HG02759 (cell line): ENCODE data around the gene KIAA0753.
A peak's percentile ranks its signal among the peaks of the same experiment; 100 is the strongest.

Source experiments
- ATAC-seq: cut with Tn5 transposase; IDR thresholded peaks from one replicate; pipeline ENCODE4 v1.9.1; 2021; ENCODE audit warnings: mild to moderate bottlenecking, moderate library complexity; ENCODE audit not compliant: unreplicated experiment

KIAA0753 gene

GRCh38 chr17:6551869-6552531, 88.5 kb downstream of the KIAA0753 start:
- no peak for ATAC-seq

DNA sequence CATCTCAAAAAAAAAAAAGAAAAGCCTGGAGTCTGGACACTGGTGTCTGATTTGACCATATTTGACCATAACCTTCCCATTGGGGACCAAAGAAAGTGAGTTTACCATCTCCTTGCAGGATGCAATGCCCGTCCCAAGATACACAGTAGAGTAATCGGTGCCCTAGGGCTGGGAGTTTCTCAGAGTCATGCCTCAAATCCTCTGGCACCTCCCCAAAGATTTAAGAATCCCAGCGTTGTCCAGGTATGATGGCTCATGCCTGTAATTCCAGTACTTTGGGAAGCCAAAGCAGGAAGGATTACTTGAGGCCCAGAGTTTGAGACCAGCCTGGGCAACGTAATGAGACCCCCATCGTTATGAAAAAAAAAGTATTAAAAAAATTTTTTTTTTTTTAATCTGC, 89.2 kb downstream of the KIAA0753 start:
- no peak for ATAC-seq

GRCh38 chr17:6549384-6550036, 91.0 kb downstream of the KIAA0753 start:
- no peak for ATAC-seq

DNA sequence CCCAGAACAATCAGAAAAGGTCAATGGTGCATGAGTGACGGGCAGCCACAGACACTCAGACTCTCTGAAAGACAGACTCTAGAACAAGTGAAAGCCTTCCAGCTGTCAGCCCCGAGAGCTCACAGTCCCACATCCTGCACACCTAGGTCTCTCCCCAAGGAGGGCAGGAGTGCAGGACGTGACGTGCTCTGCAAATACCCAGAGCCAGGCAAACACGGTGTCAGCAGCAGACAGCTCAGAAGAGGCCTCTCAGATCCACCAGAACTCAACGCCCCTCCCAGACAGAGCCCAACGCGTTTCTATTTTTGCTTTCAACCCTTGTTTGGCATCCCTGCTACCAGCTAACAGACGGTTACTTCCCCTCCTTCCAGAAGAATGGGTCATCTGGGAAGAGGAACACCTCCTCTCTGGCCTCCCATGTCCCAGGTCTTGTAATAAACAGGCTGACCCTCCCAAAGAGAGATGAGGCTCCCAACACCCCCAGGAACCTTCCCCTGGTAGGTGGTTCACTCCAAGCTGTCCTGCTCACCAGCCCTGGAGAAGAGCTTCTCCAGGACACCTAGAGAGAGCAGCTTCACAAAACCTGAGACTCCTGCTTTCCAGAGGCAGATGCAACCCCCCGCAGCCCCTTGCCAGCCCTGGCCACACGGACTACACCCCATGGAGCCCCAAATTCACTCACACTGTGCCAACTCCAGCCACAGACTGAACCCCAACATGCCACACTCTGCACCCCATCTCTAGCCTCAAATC, 91.8 kb downstream of the KIAA0753 start:
- peak; percentile 68 for ATAC-seq

GRCh38 chr17:6548034-6548433, 92.5 kb downstream of the KIAA0753 start:
- no peak for ATAC-seq

DNA sequence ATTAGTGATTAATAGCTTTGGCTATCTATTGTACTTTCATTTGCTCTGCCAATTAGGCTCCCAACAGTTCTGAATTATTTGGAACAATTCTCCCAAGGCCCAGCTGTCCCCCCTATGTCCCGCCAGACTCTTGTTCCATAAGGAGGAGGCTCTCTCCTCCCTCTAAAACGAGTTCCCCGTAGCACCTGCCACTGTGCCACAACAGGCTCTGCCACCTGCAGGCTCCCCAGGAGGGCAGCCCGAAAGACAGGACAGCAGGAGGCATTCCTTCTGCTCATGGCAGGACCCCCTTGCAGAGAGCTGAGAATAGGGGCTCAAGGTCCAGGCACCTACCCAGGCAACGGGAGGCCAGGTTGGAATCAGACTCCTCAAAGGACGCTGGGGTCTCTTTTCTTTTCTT, 93.2 kb downstream of the KIAA0753 start:
- no peak for ATAC-seq

GRCh38 chr17:6546069-6546718, 94.3 kb downstream of the KIAA0753 start:
- ATAC-seq: no peak

DNA sequence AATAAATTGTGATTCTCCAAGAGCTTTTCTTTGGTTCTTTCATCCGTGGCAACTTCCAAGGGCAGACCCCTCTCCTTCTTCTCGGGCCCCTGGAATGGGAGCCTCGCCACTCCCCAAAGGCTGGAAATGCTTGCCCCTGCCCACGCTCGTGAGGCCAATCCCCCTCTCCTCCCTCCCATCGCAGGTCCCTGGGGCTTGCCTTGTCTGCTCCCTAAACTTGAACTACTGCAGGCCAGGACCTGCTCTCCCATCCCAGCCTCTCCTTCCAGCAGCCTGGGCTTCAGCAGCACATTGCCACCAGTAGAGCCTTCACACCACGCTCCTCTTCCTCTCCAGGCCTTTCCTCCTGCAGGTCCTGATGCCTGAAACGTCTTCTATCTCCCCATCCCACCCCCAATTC, 95.2 kb downstream of the KIAA0753 start:
- ATAC-seq: no peak

- no peak for ATAC-seq
Measured at GRCh38 chr17:6544011-6544370, 96.5 kb downstream of the KIAA0753 start.

DNA sequence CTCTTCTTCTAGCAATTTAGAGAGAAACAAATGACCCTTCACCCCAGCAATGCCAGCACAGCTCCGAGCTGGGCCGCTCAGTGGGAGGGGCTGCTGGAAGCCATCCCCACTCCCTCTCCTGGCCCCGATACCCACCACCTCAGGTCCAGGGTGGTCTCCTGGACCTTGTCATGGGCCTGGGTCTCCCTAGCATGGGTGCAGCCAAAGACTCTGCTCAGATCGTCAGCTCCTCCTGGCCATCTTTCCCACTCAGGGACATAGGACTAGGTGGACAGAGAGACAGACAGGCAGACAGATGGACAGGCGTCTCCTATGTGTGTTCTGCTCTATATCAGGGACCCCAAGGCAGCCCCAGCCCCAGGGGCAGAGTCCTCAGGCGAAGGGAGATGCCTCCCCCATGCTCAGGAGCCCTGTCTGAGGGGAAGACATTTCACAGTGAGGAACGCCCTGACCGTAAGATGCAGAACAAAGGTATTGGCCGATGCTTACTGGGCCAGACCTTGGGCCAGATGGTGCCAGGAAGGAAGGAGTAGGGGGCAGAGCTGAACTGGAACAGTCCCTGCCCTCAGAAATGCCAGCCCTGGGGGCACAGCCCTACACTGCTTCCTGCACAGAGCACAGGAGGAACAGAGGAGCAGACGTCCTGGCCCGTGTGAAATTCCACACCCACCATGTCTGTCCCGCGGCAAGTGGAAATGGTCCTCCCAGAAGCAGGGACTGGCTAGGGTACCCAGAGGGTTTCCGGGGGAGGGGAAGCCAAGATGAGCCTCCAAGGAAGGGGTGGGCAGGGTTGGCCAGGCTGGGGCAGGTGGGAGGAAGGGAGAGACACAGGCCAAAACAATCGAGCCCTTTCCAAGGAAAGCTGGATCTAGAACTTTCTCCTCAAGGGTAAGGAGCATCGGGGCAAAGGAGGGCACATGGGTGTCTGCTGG, 97.2 kb downstream of the KIAA0753 start:
- no peak for ATAC-seq

DNA sequence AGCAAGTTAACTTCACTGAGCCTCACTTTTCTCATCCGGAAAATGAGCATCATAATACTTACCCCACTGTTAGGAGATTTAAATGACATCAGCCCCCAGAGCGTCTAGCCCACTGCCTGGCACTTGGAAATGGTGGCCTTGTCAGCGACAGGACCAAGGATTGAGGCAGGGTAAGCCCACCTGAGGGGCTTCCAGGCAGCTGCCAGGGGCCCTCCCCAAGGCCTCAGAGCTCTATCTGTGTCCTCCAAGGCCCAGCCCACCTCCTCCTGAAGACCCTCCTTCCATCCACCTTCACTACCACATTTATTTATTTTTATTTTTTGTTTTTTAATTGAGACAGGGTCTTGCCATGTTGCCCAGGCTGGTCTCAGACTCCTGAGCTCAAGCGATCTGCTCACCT, 97.9 kb downstream of the KIAA0753 start:
- no peak for ATAC-seq

DNA sequence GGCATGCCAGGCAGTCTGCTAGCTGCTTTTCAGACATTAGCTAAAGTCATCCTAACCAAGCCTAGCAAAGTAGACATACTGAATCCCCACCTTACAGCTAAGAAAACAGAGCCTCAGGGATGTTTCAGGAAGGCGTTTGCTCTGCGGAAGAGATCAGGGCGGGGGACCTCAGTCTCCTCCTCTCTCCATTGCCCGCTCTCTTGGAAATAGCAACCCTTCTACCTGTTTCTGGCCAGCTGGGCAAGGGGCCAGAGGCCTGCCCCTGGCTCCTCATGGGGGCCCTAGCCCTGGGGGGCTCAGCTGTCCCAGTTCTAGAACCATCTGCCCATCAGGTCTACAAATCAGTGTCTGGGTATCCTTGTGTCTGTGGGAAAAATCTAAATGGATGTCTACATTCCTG, 98.6 kb downstream of the KIAA0753 start:
- ATAC-seq: no peak

GRCh38 chr17:6539871-6540270, 100.6 kb downstream of the KIAA0753 start:
- ATAC-seq: no peak

- no peak for ATAC-seq
Measured at GRCh38 chr17:6536566-6537065, 103.9 kb downstream of the KIAA0753 start.

GRCh38 chr17:6536053-6536452, 104.5 kb downstream of the KIAA0753 start:
- no peak for ATAC-seq

GRCh38 chr17:6534846-6535514, 105.5 kb downstream of the KIAA0753 start:
- ATAC-seq: no peak

DNA sequence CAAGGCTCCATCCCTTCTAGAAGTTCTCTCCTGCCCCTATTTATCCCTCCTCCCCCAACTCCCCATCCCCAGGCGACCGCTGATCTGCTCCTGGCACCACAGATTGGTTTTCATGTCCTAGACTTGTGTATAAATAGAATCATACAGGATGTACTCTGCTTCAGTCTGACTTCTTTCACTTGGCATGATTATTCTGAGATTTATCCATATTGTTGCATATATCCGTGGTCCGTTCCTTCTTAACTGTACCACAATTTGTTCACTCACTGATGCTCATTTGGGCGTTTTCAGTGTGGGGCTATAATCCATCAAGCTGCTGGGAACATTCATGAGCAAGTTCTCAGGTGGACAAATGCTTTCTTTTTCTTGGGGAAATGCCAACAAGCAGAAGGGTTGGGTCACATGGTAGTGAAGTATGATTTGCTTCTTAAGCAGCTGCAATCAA, 108.0 kb downstream of the KIAA0753 start:
- ATAC-seq: no peak

DNA sequence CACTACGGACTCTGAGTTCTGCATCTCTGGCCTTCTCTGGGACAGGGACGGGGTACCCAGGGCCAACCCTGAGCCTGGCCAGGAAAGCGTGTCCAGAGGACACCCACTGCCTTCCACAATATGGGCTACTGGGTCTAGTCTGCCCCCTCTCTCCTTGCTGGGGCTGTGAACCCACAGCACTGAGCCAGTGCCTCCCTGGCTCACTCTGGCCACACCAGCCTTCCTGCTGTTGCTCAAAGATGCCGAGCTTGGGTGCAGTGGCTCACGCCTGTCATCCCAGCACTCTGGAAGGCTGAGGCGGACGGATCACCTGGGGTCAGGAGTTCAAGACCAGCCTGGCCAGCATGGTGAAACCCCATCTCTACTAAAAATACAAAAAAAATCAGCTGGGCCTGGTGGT, 108.9 kb downstream of the KIAA0753 start:
- ATAC-seq: no peak

DNA sequence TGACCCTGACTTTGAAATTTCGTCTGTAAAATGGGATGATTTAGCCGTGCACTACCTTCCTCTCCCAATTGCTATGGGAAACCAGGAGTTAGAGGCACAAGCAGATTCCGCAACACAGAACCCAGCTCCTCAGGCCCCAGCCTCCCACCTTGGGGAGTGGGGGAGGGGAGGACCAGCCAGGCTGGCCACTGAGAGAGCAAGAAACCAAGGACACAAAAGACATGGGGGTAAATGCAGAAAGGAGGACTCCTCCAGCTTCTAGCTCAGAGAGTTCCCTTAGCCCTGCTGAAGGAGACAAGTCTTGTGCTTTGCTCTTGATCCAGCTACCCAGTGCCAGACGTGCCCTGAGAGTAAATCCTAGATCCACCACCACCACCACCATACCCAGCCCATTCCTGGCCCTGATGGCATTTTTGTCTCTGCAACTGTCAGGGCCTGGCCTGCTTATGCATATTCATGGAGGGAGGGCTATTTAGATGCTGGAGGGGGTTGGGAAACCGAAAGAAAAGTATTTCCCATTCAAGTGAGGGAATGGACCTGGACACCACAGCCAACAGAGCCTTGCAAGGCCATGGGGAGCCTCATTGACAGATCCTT, 110.1 kb downstream of the KIAA0753 start:
- no peak for ATAC-seq
